HepG2 (cell line): ENCODE data around the gene SEPTIN10. TPM values are rescaled to one million over a fixed set of nuclear protein-coding genes. Genes with fewer than 3 reads are reported as not detected.

Source experiments
- ELF1 ChIP-seq: sonication (generic); formaldehyde crosslinking; IDR thresholded peaks from 2 replicates; pipeline ENCODE4 v1.4.0; 2020; ENCODE audit warnings: missing genetic modification reagents
- FOXA3 ChIP-seq: IDR thresholded peaks from 2 replicates; pipeline ENCODE4 v1.6.1; 2016; ENCODE audit warnings: missing genetic modification reagents, missing compliant biosample characterization
- FOXK1 ChIP-seq: sonication (generic); formaldehyde crosslinking; IDR thresholded peaks from 2 replicates; pipeline ENCODE4 v1.4.0; 2020; ENCODE audit warnings: low read depth, missing genetic modification reagents, borderline replicate concordance
- JUND ChIP-seq: sonication (generic); formaldehyde crosslinking; IDR thresholded peaks from 2 replicates; pipeline ENCODE4 v1.8.0; 2022; ENCODE audit warnings: mild to moderate bottlenecking, missing genetic modification reagents
- MAF1 ChIP-seq: sonication (generic); formaldehyde crosslinking; IDR thresholded peaks from 2 replicates; pipeline ENCODE4 v1.5.0; 2020; ENCODE audit warnings: missing genetic modification reagents, borderline replicate concordance
- MED13 ChIP-seq: sonication (generic); formaldehyde crosslinking; IDR thresholded peaks from 2 replicates; pipeline ENCODE4 v1.5.0; 2020; ENCODE audit warnings: missing genetic modification reagents
- NCOR1 ChIP-seq: fragments of 200-600 bp; sonication (generic); IDR thresholded peaks from 2 replicates; pipeline ENCODE4 v1.7.0; 2017; ENCODE audit warnings: antibody characterized with exemption, low read length, borderline replicate concordance
- NFE2L1 ChIP-seq: sonication (generic); formaldehyde crosslinking; IDR thresholded peaks from 2 replicates; pipeline ENCODE4 v1.4.0; 2020; ENCODE audit warnings: missing genetic modification reagents, mild to moderate bottlenecking, borderline replicate concordance
- SIN3A ChIP-seq: IDR thresholded peaks from 2 replicates; pipeline ENCODE4 v1.6.1; 2011; ENCODE audit warnings: low read depth, mild to moderate bottlenecking, control low read depth, low read length, borderline replicate concordance
- SNAPC4 ChIP-seq: sonication (generic); formaldehyde crosslinking; IDR thresholded peaks from 2 replicates; pipeline ENCODE4 v1.4.0; 2020; ENCODE audit warnings: mild to moderate bottlenecking, missing genetic modification reagents
- ZBTB1 ChIP-seq: sonication (generic); formaldehyde crosslinking; IDR thresholded peaks from 2 replicates; pipeline ENCODE4 v1.4.0; 2020; ENCODE audit warnings: missing genetic modification reagents, borderline replicate concordance
- ZBTB10 ChIP-seq: sonication (generic); formaldehyde crosslinking; IDR thresholded peaks from 2 replicates; pipeline ENCODE4 v1.4.0; 2020; ENCODE audit warnings: missing genetic modification reagents, borderline replicate concordance
- ZNF563 ChIP-seq: sonication (generic); formaldehyde crosslinking; IDR thresholded peaks from 2 replicates; pipeline ENCODE4 v1.8.0; 2022; ENCODE audit warnings: mild to moderate bottlenecking, moderate library complexity, missing genetic modification reagents
- ZNF776 ChIP-seq: sonication (generic); formaldehyde crosslinking; IDR thresholded peaks from 2 replicates; pipeline ENCODE4 v1.4.0; 2020; ENCODE audit warnings: mild to moderate bottlenecking, missing genetic modification reagents
- ZNF800 ChIP-seq: sonication (generic); formaldehyde crosslinking; IDR thresholded peaks from 2 replicates; pipeline ENCODE4 v1.4.0; 2020; ENCODE audit warnings: missing genetic modification reagents
- polyA plus RNA-seq, 8 experiments: library from polyadenylated mRNA; depleted of rRNA in 3 of 8; stranded (reverse) in 7 of 8; unstranded in 1 of 8; fragments of >200 nt; fragmentation: Illumina TruSeq in 4 of 8; extraction: Trizol in 4 of 8; gene quantifications; 2 replicates each; pipeline versions ENCODE4 v1.2.1 to v1.2.3, GENCODE V29; 2011 to 2016; ENCODE audit warnings: low read depth in 4 of 8, missing spikeins in 1 of 8, mixed read lengths in 1 of 8; ENCODE audit not compliant: insufficient read depth in 1 of 8
- total RNA-seq, 5 experiments: library from RNA; depleted of rRNA; stranded (reverse); fragments of >200 nt; fragmentation: Illumina TruSeq; extraction: Trizol; gene quantifications; 2 replicates each; pipeline ENCODE4 v1.2.3, GENCODE V29; 2016; ENCODE audit warnings: low read depth in 1 of 5
- TF ChIP-seq, protein P1 (sequence below): fragments of 450-650 bp; IDR thresholded peaks from 2 replicates; pipeline ENCODE4 v1.6.1; 2017; ENCODE audit warnings: mild to moderate bottlenecking

The SEPTIN10 gene
- total and polyA plus RNA-seq, 2 of the 13 experiments (the other 11 are each of a cell fraction or from before 2014, with no cell fraction given) = 45.8 to 67.5 TPM

DNA sequence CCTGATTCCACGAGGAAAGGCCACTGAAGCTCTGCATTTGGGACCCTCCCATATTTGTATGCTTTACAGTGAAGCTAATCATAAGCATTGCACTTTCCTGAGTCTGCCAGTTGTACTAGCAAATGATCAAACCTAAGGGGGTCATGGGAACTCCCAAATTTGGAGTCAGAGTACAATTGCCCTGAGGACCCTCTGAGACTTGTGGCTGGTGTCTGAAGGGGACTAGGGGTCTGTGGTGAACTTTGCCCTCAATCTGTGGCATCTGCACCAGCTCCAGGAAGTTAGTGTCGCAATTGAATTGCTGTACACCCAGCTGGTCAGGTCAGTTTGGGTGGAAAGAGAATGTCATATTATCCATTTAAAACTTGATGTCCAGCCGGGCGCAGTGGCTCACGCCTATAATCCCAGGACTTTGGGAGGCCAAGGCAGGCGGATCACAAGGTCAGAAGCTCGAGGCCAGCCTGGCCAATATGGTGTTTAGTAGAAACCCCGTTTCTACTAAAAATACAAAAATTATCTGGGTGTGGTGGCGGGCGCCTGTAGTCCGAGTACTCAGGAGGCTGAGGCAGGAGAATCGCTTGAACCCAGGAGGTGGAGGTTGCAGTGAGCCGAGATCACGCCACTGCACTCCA, 18.5 kb upstream of the SEPTIN10 start (continued):
- peak; percentile 91 for TF ChIP-seq SNAPC4 (CRISPR knock-in tag)
- TF ChIP-seq FOXA3 (CRISPR knock-in tag) = peak; percentile 80
- peak; percentile 59; the same call in 1 of the 2 replicates for TF ChIP-seq MAF1 (CRISPR knock-in tag)
- TF ChIP-seq FOXK1 (CRISPR knock-in tag) = peak; percentile 55; the same call in 1 of the 2 replicates
- peak; percentile 70; the same call in 1 of the 2 replicates for TF ChIP-seq ZNF800 (CRISPR knock-in tag)
- TF ChIP-seq JUND = peak; percentile 26; the same call in 1 of the 2 replicates
- TF ChIP-seq NCOR1 = peak; percentile 86
- no peak for TF ChIP-seq NFE2L1
- 0 out of 2 replicates have a peak, but pooled peaks have one; percentile 24 for TF ChIP-seq MED13
- TF ChIP-seq, protein P1, sequence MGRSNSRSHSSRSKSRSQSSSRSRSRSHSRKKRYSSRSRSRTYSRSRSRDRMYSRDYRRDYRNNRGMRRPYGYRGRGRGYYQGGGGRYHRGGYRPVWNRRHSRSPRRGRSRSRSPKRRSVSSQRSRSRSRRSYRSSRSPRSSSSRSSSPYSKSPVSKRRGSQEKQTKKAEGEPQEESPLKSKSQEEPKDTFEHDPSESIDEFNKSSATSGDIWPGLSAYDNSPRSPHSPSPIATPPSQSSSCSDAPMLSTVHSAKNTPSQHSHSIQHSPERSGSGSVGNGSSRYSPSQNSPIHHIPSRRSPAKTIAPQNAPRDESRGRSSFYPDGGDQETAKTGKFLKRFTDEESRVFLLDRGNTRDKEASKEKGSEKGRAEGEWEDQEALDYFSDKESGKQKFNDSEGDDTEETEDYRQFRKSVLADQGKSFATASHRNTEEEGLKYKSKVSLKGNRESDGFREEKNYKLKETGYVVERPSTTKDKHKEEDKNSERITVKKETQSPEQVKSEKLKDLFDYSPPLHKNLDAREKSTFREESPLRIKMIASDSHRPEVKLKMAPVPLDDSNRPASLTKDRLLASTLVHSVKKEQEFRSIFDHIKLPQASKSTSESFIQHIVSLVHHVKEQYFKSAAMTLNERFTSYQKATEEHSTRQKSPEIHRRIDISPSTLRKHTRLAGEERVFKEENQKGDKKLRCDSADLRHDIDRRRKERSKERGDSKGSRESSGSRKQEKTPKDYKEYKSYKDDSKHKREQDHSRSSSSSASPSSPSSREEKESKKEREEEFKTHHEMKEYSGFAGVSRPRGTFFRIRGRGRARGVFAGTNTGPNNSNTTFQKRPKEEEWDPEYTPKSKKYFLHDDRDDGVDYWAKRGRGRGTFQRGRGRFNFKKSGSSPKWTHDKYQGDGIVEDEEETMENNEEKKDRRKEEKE = no peak
- no peak for TF ChIP-seq ZBTB1
- no peak for TF ChIP-seq ZNF776 (CRISPR knock-in tag)
- 0 out of 2 replicates have a peak, but pooled peaks have one; percentile 6 for TF ChIP-seq ZNF563 (CRISPR knock-in tag)
- TF ChIP-seq ELF1 (CRISPR knock-in tag) = peak; percentile 78
- TF ChIP-seq ZBTB10 = no peak
- peak; percentile 53; the same call in 1 of the 2 replicates for TF ChIP-seq SIN3A
